A549 (cell line): ENCODE measurements around the gene GNG14.

Experiments used
- CHD4 ChIP-seq: fragments of 200-600 bp; sonication (generic); IDR thresholded peaks from 2 replicates; pipeline ENCODE4 v1.6.1; 2016; ENCODE audit warnings: antibody characterized with exemption, mild to moderate bottlenecking, borderline replicate concordance
- CTCF ChIP-seq: fragments of >200 bp; sonication (Bioruptor Twin); formaldehyde crosslinking; IDR thresholded peaks from 3 replicates; pipeline ENCODE4 v1.5.1; 2016
- MAX ChIP-seq: IDR thresholded peaks from 2 replicates; pipeline ENCODE4 v1.6.1; 2012
- MAZ ChIP-seq: fragments of 150-350 bp; IDR thresholded peaks from 2 replicates; pipeline ENCODE4 v1.6.1; 2014; ENCODE audit warnings: antibody characterized with exemption, low read depth, low read length, borderline replicate concordance
- POLR2A ChIP-seq: IDR thresholded peaks from 2 replicates; pipeline ENCODE4 v1.6.1; 2012; ENCODE audit warnings: mild to moderate bottlenecking, low read length

GRCh38 chr19:12681074-12681987, 6.5 kb upstream of the GNG14 start, which contains the start of gene DHPS:
- TF ChIP-seq CHD4 (no peak), CTCF (no peak), MAZ (no peak), POLR2A (peak; percentile 41), MAX (peak; percentile 60)
